H1 (cell line): Measurements from ENCODE around the gene MIPEP. TPM values are rescaled to one million over a fixed set of nuclear protein-coding genes. Genes with fewer than 3 reads are reported as not detected.

Source experiments
- CTCF ChIA-PET: fragments of 300-600 bp; sonication (Branson Sonifier 250); formaldehyde crosslinking; loops from one replicate; lab custom pipeline; 2021; ENCODE audit not compliant: partially characterized antibody; lab: Charles Lee
- POLR2A ChIA-PET: fragments of 300-600 bp; sonication (Branson Sonifier 250); formaldehyde crosslinking; loops from one replicate; lab custom pipeline; 2021; ENCODE audit warnings: inconsistent platforms; ENCODE audit not compliant: partially characterized antibody; lab: Charles Lee
- DNase-seq, 2 experiments: peaks; one replicate each; pipeline versions ENCODE4 v3.0.0 to v3.0.0-alpha.2; 2010 to 2022; ENCODE audit warnings: low spot score in 2 of 2, low read depth in 1 of 2, mixed read lengths in 1 of 2
- FAIRE-seq: peaks from 2 replicates; lab custom pipeline; 2011; peaks lifted over from hg19 to GRCh38; lab: Jason Lieb, UNC
- H2AFZ ChIP-seq: 2 replicates; pipeline ENCODE4 v1.8.1; 2012; ENCODE audit warnings: low read length, inconsistent platforms
- H2AK5ac ChIP-seq: 2 replicates; pipeline ENCODE4 v1.6.1; 2013; ENCODE audit warnings: low read depth, low read length
- H2BK120ac ChIP-seq: replicated peaks from 2 replicates; pipeline ENCODE3; 2013; ENCODE audit warnings: low read depth, low read length, inconsistent platforms
- H2BK12ac ChIP-seq: 2 replicates; pipeline ENCODE4 v1.6.1; 2013; ENCODE audit warnings: low read depth, low read length
- H2BK15ac ChIP-seq: 2 replicates; pipeline ENCODE4 v1.6.1; 2013; ENCODE audit warnings: low read length
- H2BK20ac ChIP-seq: 2 replicates; pipeline ENCODE4 v1.6.1; 2013; ENCODE audit warnings: low read length
- H2BK5ac ChIP-seq: 2 replicates; pipeline ENCODE4 v1.6.1; 2013; ENCODE audit warnings: low read depth, low read length
- H3K14ac ChIP-seq: 2 replicates; pipeline ENCODE4 v1.6.1; 2013; ENCODE audit warnings: inconsistent platforms; ENCODE audit not compliant: insufficient read length
- H3K18ac ChIP-seq: 2 replicates; pipeline ENCODE4 v1.6.1; 2013; ENCODE audit warnings: low read length; ENCODE audit errors: extremely low read depth
- H3K23ac ChIP-seq: 2 replicates; pipeline ENCODE4 v1.6.1; 2013; ENCODE audit warnings: inconsistent platforms; ENCODE audit not compliant: insufficient read length
- H3K23me2 ChIP-seq: 2 replicates; pipeline ENCODE4 v1.6.1; 2013; ENCODE audit warnings: low read depth, low read length
- H3K27ac ChIP-seq: 2 replicates; pipeline ENCODE4 v1.6.1; 2011; ENCODE audit warnings: low read depth, low read length, inconsistent platforms
- H3K27me3 ChIP-seq, 4 experiments: replicated peaks in 1 of 4; 1 replicate in 1 of 4; 2 replicates in 3 of 4; pipeline versions ENCODE4 v1.6.1 to v1.8.1; 2011 to 2013; ENCODE audit warnings: low read length in 3 of 4, mild to moderate bottlenecking in 3 of 4, inconsistent platforms in 2 of 4, mixed read lengths in 2 of 4, moderate library complexity in 1 of 4; ENCODE audit not compliant: control insufficient read depth in 3 of 4, insufficient read depth in 3 of 4; ENCODE audit errors: extremely low read depth in 1 of 4
- H3K36me3 ChIP-seq, 4 experiments: 2 replicates each; pipeline versions ENCODE4 v1.6.1 to v1.8.1; 2011 to 2013; ENCODE audit warnings: mild to moderate bottlenecking in 4 of 4, low read length in 3 of 4, moderate library complexity in 2 of 4, control low read depth in 1 of 4, inconsistent platforms in 1 of 4; ENCODE audit not compliant: insufficient read depth in 4 of 4, control insufficient read depth in 2 of 4
- H3K4ac ChIP-seq: replicated peaks from 2 replicates; pipeline ENCODE3; 2013; ENCODE audit warnings: low read length, low read depth, mixed read lengths, inconsistent platforms; ENCODE audit not compliant: insufficient read length
- H3K4me1 ChIP-seq, 4 experiments: replicated peaks in 1 of 4; 1 replicate in 1 of 4; 2 replicates in 3 of 4; pipeline versions ENCODE4 v1.6.1 to v1.8.1; 2011 to 2013; ENCODE audit warnings: low read length in 3 of 4, inconsistent platforms in 2 of 4, mixed read lengths in 1 of 4; ENCODE audit not compliant: insufficient read depth in 4 of 4, control insufficient read depth in 3 of 4
- H3K4me2 ChIP-seq, 2 experiments: 2 replicates each; pipeline versions ENCODE4 v1.6.1 to v1.8.1; 2011 to 2013; ENCODE audit warnings: low read depth in 2 of 2, low read length in 2 of 2, control low read depth in 1 of 2, inconsistent platforms in 1 of 2, mild to moderate bottlenecking in 1 of 2; ENCODE audit not compliant: insufficient read depth in 1 of 2
- H3K4me3 ChIP-seq, 4 experiments: fragments of 200-600, 300-600 bp in 1 of 4; sonication (generic), shearing (Covaris generic), sonication (Bioruptor Twin) in 1 of 4; 2 replicates each; pipeline versions ENCODE4 v1.5.1 to v1.8.1; 2011 to 2016; ENCODE audit warnings: low read length in 4 of 4, low read depth in 3 of 4, control low read depth in 2 of 4, inconsistent platforms in 2 of 4, mild to moderate bottlenecking in 2 of 4, mixed read lengths in 1 of 4, moderate library complexity in 1 of 4; ENCODE audit not compliant: insufficient read depth in 2 of 4; ENCODE audit errors: extremely low read depth in 1 of 4
- H3K56ac ChIP-seq: replicated peaks from 2 replicates; pipeline ENCODE3; 2013; ENCODE audit warnings: low read depth, mild to moderate bottlenecking, mixed read lengths, low read length, inconsistent platforms; ENCODE audit not compliant: insufficient read length
- H3K79me1 ChIP-seq: 2 replicates; pipeline ENCODE4 v1.6.1; 2013; ENCODE audit warnings: low read depth, low read length, control low read depth
- H3K79me2 ChIP-seq, 2 experiments: 2 replicates each; pipeline versions ENCODE4 v1.6.1 to v1.8.1; 2012 to 2013; ENCODE audit warnings: low read length in 2 of 2, mild to moderate bottlenecking in 2 of 2, inconsistent platforms in 1 of 2; ENCODE audit not compliant: insufficient read depth in 2 of 2, control insufficient read depth in 1 of 2
- H3K9ac ChIP-seq, 4 experiments: replicated peaks in 1 of 4; 1 replicate in 1 of 4; 2 replicates in 3 of 4; pipeline versions ENCODE4 v1.6.1 to v1.8.1; 2011 to 2013; ENCODE audit warnings: low read depth in 3 of 4, low read length in 3 of 4, control low read depth in 2 of 4, mild to moderate bottlenecking in 2 of 4, moderate library complexity in 2 of 4, inconsistent platforms in 1 of 4; ENCODE audit errors: extremely low read depth in 1 of 4
- H3K9me3 ChIP-seq, 2 experiments: 2 replicates each; pipeline versions ENCODE4 v1.6.1 to v1.8.1; 2012 to 2013; ENCODE audit warnings: mild to moderate bottlenecking in 2 of 2, moderate library complexity in 2 of 2, control low read depth in 1 of 2, inconsistent platforms in 1 of 2, low read depth in 1 of 2, low read length in 1 of 2, mixed read lengths in 1 of 2; ENCODE audit not compliant: insufficient read depth in 2 of 2
- H4K20me1 ChIP-seq, 2 experiments: replicated peaks in 1 of 2; 2 replicates each; pipeline versions ENCODE3 to v1.8.1; 2011 to 2013; ENCODE audit warnings: inconsistent platforms in 2 of 2, low read length in 2 of 2, mild to moderate bottlenecking in 1 of 2; ENCODE audit not compliant: insufficient read depth in 2 of 2, control insufficient read depth in 1 of 2
- H4K5ac ChIP-seq: 2 replicates; pipeline ENCODE4 v1.6.1; 2013; ENCODE audit warnings: low read length, low read depth, mixed read lengths, inconsistent platforms; ENCODE audit not compliant: insufficient read length
- H4K8ac ChIP-seq: 2 replicates; pipeline ENCODE4 v1.8.0; 2013; ENCODE audit warnings: mild to moderate bottlenecking, moderate library complexity, low read length, inconsistent platforms; ENCODE audit not compliant: insufficient read depth; ENCODE audit errors: extremely low read depth
- H4K91ac ChIP-seq: replicated peaks from 2 replicates; pipeline ENCODE3; 2013; ENCODE audit warnings: low read length, mixed read lengths, inconsistent platforms; ENCODE audit not compliant: insufficient read length
- ASH2L ChIP-seq: fragments of 200-600, 300-600 bp; sonication (generic); IDR thresholded peaks from one replicate; pipeline ENCODE4 v1.7.1; 2017; ENCODE audit warnings: low read length
- KDM4A ChIP-seq: IDR thresholded peaks from one replicate; pipeline ENCODE4 v1.7.1; 2012; ENCODE audit warnings: low read depth, mild to moderate bottlenecking, moderate library complexity, low read length, inconsistent platforms; ENCODE audit not compliant: severe bottlenecking
- RAD21 ChIP-seq, 2 experiments: IDR thresholded peaks in 1 of 2; conservative IDR thresholded peaks in 1 of 2; 2 replicates each; pipeline ENCODE4 v1.6.1; 2011; ENCODE audit warnings: low read depth in 2 of 2, low read length in 2 of 2, improper control_type of control experiment in 1 of 2, inconsistent platforms in 1 of 2, mild to moderate bottlenecking in 1 of 2, moderate library complexity in 1 of 2
- YY1 ChIP-seq: IDR thresholded peaks from 2 replicates; pipeline ENCODE4 v1.6.1; 2011; ENCODE audit warnings: low read depth, mild to moderate bottlenecking, low read length
- WGBS, 2 experiments: shearing (Covaris generic) in 1 of 2; methylation state at CpG; one replicate each; pipeline versions ENCODE4 v1.1.6 to v1.1.7; 2013 to 2015; ENCODE audit warnings: low lambda C conversion rate in 2 of 2, mixed read lengths in 2 of 2, inconsistent platforms in 1 of 2, low coverage in 1 of 2, missing lambda C conversion rate in 1 of 2; ENCODE audit not compliant: insufficient replicate concordance in 2 of 2, insufficient coverage in 1 of 2, insufficient read length in 1 of 2; ENCODE audit errors: extremely low coverage in 1 of 2, missing lambda C conversion rate in 1 of 2; 5-methylcytosine and 5-hydroxymethylcytosine counted together
- polyA plus RNA-seq, 7 experiments: library from polyadenylated mRNA; depleted of rRNA in 3 of 7; stranded (reverse) in 5 of 7; unstranded in 2 of 7; fragments of >200 nt in 5 of 7; fragments of 200-250 nt in 2 of 7; gene quantifications; 1 replicate in 5 of 7; 2 replicates in 1 of 7; 4 replicates in 1 of 7; pipeline versions ENCODE4 v1.2.1 to v1.2.3, GENCODE V29; 2011 to 2013; ENCODE audit warnings: missing spikeins in 2 of 7, mixed read lengths in 2 of 7
- total RNA-seq: library from RNA; stranded (reverse); fragmentation: NEBNext Ultra II Directional; extraction: Animal tissue kit (Norgen Biotek cat#: 25700); gene quantifications from 2 replicates; pipeline ENCODE4 v1.2.1, GENCODE V29; 2021
- TF ChIP-seq, protein P1 (sequence below), 3 experiments: IDR thresholded peaks; 1 replicate in 2 of 3; 2 replicates in 1 of 3; pipeline versions ENCODE4 v1.5.1 to v1.6.1; 2011; ENCODE audit warnings: low read length in 3 of 3, mild to moderate bottlenecking in 3 of 3, inconsistent platforms in 2 of 3, low read depth in 1 of 3, moderate library complexity in 1 of 3; ENCODE audit not compliant: insufficient read depth in 1 of 3; ENCODE audit errors: control extremely low read depth in 1 of 3

The MIPEP gene
- total and polyA plus RNA-seq, 2 of the 8 experiments (the other 6 are each of a cell fraction or from before 2014, with no cell fraction given) = 24.0 to 24.2 TPM

DNA sequence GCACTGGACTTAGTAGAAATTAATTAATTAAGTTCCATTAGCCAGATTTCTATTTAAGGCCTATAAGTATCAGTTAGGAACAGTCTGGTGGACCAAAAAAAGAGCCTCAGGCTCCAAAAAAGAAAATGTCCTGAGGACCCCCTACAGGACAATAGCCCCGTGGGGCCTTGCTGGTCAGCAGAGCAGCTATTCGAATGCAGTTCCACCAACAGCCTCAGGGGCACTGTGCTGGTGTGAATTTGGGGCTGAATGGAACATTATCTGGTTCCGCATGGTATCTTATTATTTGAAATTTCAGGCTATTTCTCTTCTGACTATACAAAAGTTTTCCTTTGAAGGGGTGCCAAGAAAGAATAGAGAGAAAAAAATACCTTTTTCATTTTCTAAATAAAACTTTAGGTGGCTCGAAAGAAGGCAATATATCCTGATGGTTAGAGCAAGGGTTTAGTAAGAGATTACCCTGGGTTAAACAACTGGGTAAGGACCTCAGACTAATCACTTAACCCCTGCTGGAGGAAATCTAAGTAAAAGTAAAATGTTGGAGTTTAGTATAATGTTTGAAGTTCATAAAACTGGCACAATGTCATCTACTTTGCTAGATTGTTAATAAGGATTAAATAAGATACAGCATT is 147.2 kb downstream of the MIPEP start:
- Histone ChIP-seq H2BK20ac (no peak overlapping the region), H3K18ac (no peak overlapping the region), H2AFZ (no peak overlapping the region), H2BK15ac (no peak overlapping the region), H3K23ac (no peak overlapping the region), H3K23me2 (no peaks in the 10 kb centered on the region), H3K9ac (no peak overlapping the region), H4K91ac (no peak overlapping the region), H3K27me3 (no peaks in the 10 kb centered on the region), H4K8ac (no peak overlapping the region), H2BK120ac (no peak overlapping the region), H3K9me3 (no peaks in the 10 kb centered on the region), H3K14ac (no peak overlapping the region), H2AK5ac (no peak overlapping the region), H3K4me1 (no peaks in the 10 kb centered on the region), H3K36me3 (no peaks in the 10 kb centered on the region), H4K5ac (no peak overlapping the region), H3K27ac (no peak overlapping the region), H3K4me2 (no peak overlapping the region), H3K56ac (no peak overlapping the region), H3K4me3 (no peak overlapping the region), H2BK5ac (no peak overlapping the region), H3K79me1 (no peaks in the 10 kb centered on the region), H2BK12ac (no peak overlapping the region), H4K20me1 (no peaks in the 10 kb centered on the region), H3K4ac (no peak overlapping the region), H3K79me2 (no peaks in the 10 kb centered on the region)
- DNase-seq (peak; percentile 9 to 68), FAIRE-seq (peak; percentile 78)
- TF ChIP-seq YY1 (0 out of 2 replicates have a peak, but pooled peaks have one; percentile 29), KDM4A (no peak), RAD21 (IDR thresholded peaks at IDR 0.05 in 1 of 2, conservative IDR thresholded peaks at IDR 0.05 in 1 of 2; ENCODE audit: low read depth in 2 of 2, low read length in 2 of 2) (peak; percentile 27 to 47; a peak in 3 of 4 replicates), ASH2L (no peak)
- TF ChIP-seq, protein P1, sequence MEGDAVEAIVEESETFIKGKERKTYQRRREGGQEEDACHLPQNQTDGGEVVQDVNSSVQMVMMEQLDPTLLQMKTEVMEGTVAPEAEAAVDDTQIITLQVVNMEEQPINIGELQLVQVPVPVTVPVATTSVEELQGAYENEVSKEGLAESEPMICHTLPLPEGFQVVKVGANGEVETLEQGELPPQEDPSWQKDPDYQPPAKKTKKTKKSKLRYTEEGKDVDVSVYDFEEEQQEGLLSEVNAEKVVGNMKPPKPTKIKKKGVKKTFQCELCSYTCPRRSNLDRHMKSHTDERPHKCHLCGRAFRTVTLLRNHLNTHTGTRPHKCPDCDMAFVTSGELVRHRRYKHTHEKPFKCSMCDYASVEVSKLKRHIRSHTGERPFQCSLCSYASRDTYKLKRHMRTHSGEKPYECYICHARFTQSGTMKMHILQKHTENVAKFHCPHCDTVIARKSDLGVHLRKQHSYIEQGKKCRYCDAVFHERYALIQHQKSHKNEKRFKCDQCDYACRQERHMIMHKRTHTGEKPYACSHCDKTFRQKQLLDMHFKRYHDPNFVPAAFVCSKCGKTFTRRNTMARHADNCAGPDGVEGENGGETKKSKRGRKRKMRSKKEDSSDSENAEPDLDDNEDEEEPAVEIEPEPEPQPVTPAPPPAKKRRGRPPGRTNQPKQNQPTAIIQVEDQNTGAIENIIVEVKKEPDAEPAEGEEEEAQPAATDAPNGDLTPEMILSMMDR (IDR thresholded peaks at IDR 0.05; ENCODE audit: control extremely low read depth in 1 of 3, insufficient read depth in 1 of 3, low read depth in 1 of 3, low read length in 3 of 3) = peak; percentile 74 to 81 (median 79)
- WGBS, 2 experiments = 51% methylated on average over 4 of the region's 4 CpGs; no CpG with 5 or more reads in 1 of the 2 experiments
- CTCF ChIA-PET = interaction anchor here (0.5 to 3.2 kb wide), 43 partner anchors 9 to 340 kb away, joined by 3 to 21 read pairs (median 4); no protein-coding TSS in a partner anchor
- POLR2A ChIA-PET = no interaction called here
